IgD-negative memory B cell (primary cell): ENCODE measurements around the gene LAPTM4A. TPM values are rescaled to one million over a fixed set of nuclear protein-coding genes. Genes with fewer than 3 reads are reported as not detected.
"Not testable (repeated sequence)": the region's sequence is repeated elsewhere in the genome, so short reads cannot be mapped to it uniquely, and the experiment has no call there.

Experiments
- H3K27ac Mint-ChIP-seq, 3 donors: one replicate each; pipeline ENCODE4 v1.8.0; 2020 to 2022; ENCODE audit warnings: mild to moderate bottlenecking in 3 of 3, mixed read lengths in 3 of 3, moderate library complexity in 1 of 3
- H3K27me3 Mint-ChIP-seq: one replicate; pipeline ENCODE4 v1.8.0; 2021; ENCODE audit warnings: mixed read lengths
- H3K36me3 Mint-ChIP-seq: one replicate; pipeline ENCODE4 v1.8.0; 2020; ENCODE audit warnings: mild to moderate bottlenecking, mixed read lengths
- H3K4me1 Mint-ChIP-seq, 3 donors: one replicate each; pipeline ENCODE4 v1.8.0; 2020 to 2022; ENCODE audit warnings: mixed read lengths in 3 of 3, mild to moderate bottlenecking in 1 of 3
- H3K4me3 Mint-ChIP-seq, 4 donors: one replicate each; pipeline ENCODE4 v1.8.0; 2020 to 2022; ENCODE audit warnings: mild to moderate bottlenecking in 4 of 4, mixed read lengths in 4 of 4, moderate library complexity in 3 of 4
- H3K9me3 Mint-ChIP-seq, 3 donors: one replicate each; pipeline ENCODE4 v1.8.0; 2020 to 2021; ENCODE audit warnings: mixed read lengths in 3 of 3, mild to moderate bottlenecking in 1 of 3
- polyA plus RNA-seq: library from polyadenylated mRNA; unstranded; fragments of 300-500 nt; fragmentation: Illumina TruSeq; gene quantifications from one replicate; pipeline ENCODE4 v1.2.3, GENCODE V29; 2021

The LAPTM4A gene
- polyA plus RNA-seq = 185 TPM

DNA sequence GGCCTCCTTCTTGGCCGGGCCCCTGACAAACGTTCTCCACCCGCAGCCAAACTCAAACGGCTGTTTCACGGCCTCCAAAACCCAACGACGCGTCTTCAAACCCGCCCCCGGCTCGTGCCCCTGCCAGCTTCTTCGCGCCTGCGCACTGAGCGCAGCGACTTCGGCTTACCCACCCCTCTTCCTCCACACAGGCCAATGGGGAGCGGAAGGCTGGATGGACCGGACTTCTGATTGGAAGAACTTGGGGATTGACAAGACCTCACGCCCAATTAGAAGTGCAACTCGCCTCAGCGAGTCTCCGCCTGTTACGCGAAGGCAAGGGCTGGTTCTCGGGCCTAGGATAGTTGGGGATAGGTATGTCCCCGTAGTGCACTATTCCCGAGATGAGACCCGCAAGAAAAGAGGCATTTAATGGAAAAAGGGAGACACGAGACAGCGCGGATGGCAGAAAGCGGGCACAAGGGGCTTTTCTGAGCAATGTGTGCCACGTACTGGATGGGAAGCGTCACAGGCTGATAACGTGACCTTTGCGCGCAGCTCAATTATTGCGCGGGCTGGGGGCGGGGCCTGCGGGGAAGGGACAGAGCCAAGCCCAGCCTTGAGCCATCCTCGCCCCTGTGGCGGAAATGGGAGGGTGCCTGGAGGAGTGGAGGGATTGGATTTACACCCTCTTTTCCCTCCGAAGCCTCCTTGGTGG is at the start of gene LAPTM4A:
TSS of gene LAPTM4A (minus strand) at position 97 of the 697 bp plus-strand sequence. CDS start 108 bp downstream, outside the sequence.
- Mint-ChIP-seq H3K36me3 (peaks cover 2% of the 10 kb centered on the region), H3K27me3 (peaks cover 7% of the 10 kb centered on the region), H3K4me3 (no peak within 1 kb of the TSS), H3K27ac (no peak within 1 kb of the TSS), H3K4me1 (peaks cover 17 to 26% (median 22%) of the 10 kb centered on the region in 3 donors), H3K9me3 (no peaks in the 10 kb centered on the region)

DNA sequence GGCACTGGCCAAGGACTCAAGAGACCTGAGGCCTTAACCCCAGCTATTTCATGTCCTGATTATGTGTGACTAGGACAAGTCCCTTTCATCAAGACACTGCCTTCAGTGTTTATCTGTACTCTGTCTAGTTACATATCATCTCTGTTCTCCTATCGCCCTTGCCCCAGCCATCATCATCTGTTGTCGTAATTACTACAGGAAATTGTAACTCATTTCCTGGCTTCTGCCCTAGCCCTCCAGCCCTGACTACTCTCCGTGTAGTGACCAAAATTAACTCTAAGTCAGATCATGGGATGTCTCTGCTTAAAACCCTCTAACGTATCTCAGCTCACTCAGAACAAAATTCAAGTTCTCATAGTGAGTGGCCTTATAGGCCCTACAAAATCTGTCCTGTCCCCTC is 49.3 kb upstream of the LAPTM4A start:
- peak overlapping the region in 1 of 3 donors; percentile 23 for H3K27ac Mint-ChIP-seq

DNA sequence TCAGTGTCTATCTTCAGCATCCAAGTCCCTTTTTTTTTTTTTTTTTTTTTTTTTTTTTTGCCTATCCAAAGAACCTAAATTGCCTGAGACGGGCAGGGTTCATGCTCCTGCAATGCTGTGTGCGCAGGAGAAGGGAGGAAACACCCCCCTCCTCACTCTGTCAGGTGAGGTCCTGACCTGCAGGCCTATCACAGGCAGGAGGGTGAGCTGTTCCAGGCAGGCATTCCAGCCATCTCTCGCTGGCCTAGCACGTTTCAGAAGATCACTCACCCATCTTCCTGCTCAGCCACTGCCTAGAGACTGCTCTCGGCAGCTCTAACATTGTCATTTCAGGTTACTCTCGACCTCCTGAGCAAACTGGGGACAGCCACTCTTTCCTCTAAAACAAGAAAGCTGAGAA is 48.4 kb upstream of the LAPTM4A start:
- Mint-ChIP-seq H3K4me3 (no peak overlapping the region), H3K27me3 (peaks cover 1% of the 10 kb centered on the region), H3K27ac (no peak overlapping the region), H3K4me1 (peaks cover 0 to 2% (median 0%) of the 10 kb centered on the region in 3 donors), H3K36me3 (no peaks in the 10 kb centered on the region), H3K9me3 (peaks cover 1 to 9% (median 5%) of the 10 kb centered on the region in 3 donors)

More for the DNA sequence above, 49.3 kb upstream of the LAPTM4A start:
- Mint-ChIP-seq H3K4me3 (no peak overlapping the region), H3K4me1 (peaks cover 0 to 2% (median 2%) of the 10 kb centered on the region in 3 donors), H3K9me3 (peaks cover 1 to 9% (median 3%) of the 10 kb centered on the region in 3 donors), H3K27me3 (peaks cover 4% of the 10 kb centered on the region), H3K36me3 (no peaks in the 10 kb centered on the region)

DNA sequence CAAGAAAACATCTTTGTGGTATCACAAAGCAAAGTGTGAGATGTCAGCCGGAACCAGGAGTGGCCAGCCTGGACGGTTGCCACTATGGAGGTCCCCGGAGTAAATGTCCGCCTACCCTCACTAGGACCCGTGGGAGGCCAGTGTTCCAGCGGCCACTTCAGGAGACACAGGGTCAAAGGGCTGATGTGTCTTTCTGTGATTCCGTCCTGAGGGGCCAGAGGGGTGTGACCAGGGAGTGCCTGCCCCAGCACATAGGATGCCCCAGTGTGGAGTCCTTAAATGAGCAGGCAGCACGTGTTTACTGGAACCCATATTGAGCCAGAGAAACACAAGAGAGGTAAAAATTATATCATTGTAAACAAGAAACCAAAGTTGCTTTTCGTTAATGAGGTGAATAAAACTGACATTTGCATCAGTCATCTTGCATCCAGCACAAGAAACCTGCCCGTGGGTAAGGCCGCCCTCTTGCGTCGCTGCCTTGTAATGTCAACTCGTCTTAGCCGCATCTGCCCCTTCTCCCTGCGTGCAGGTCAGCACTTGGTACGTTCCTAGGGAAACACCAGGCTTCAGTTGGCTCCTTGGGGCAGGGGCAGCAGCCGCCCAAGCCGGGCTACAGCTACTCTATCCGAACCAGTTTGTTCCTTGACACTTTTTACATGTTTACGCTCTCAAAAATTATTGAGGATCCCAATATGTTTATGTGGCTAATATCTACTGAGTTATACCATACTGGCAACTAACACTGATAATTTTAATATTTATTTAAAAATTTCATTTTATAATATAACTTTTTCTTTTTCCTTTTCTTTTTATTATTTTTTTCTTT is 46.7 kb upstream of the LAPTM4A start:
- H3K27me3 Mint-ChIP-seq = peaks cover 1% of the 10 kb centered on the region
- H3K9me3 Mint-ChIP-seq = peaks cover 1 to 9% (median 5%) of the 10 kb centered on the region in 3 donors
- H3K4me3 Mint-ChIP-seq = no peak overlapping the region
- H3K4me1 Mint-ChIP-seq = peaks cover 0 to 2% (median 0%) of the 10 kb centered on the region in 3 donors
- no peak overlapping the region for H3K27ac Mint-ChIP-seq
- peaks cover 2% of the 10 kb centered on the region for H3K36me3 Mint-ChIP-seq

DNA sequence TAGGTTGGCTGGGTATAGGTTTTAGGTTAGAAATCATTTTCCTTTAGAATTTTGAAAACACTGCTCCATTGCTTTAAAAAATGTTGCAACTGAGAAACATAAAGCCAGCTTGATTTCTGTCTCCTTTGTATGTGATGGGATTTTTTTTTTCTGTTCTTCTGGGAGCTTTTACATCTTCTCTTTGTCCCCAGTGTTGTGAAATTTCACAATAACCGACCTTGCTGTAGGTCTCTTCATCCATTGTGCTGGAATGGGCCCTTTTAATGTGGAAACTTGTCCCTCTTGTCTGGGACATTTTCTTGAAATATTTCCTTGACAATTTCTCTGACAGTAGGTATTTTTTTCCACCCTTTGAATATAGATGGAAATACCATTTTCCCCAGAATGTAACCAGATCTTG is 44.0 kb upstream of the LAPTM4A start:
- Mint-ChIP-seq H3K27me3 (peaks cover 12% of the 10 kb centered on the region), H3K9me3 (peaks cover 0 to 1% (median 0%) of the 10 kb centered on the region in 3 donors), H3K4me1 (peaks cover 0 to 2% (median 0%) of the 10 kb centered on the region in 3 donors), H3K36me3 (peaks cover 2% of the 10 kb centered on the region), H3K27ac (no peak overlapping the region), H3K4me3 (no peak overlapping the region)

DNA sequence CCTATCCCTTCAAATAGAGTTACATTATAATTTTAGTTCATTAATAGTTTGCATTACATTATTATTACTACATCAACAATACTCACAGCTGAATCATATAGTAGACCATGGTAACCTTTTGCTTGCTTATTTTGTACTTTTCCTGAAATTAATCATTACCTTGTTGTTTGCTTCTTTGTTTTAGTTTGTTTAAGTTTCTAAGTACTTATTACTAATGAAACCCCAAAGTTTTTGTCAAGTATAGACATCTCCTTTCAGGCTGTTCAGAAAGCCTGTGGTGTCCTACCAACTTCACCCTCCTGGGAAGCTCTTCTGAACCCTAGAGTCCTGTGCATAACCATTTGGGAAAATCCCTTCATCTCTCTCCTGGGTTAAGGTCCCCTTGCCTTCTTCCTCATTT is 43.5 kb upstream of the LAPTM4A start:
- H3K4me3 Mint-ChIP-seq = no peak overlapping the region
- peaks cover 0 to 2% (median 0%) of the 10 kb centered on the region in 3 donors for H3K4me1 Mint-ChIP-seq
- H3K9me3 Mint-ChIP-seq = peaks cover 0 to 1% (median 0%) of the 10 kb centered on the region in 3 donors
- H3K36me3 Mint-ChIP-seq = peaks cover 2% of the 10 kb centered on the region
- H3K27me3 Mint-ChIP-seq = peaks cover 14% of the 10 kb centered on the region
- H3K27ac Mint-ChIP-seq = no peak overlapping the region

DNA sequence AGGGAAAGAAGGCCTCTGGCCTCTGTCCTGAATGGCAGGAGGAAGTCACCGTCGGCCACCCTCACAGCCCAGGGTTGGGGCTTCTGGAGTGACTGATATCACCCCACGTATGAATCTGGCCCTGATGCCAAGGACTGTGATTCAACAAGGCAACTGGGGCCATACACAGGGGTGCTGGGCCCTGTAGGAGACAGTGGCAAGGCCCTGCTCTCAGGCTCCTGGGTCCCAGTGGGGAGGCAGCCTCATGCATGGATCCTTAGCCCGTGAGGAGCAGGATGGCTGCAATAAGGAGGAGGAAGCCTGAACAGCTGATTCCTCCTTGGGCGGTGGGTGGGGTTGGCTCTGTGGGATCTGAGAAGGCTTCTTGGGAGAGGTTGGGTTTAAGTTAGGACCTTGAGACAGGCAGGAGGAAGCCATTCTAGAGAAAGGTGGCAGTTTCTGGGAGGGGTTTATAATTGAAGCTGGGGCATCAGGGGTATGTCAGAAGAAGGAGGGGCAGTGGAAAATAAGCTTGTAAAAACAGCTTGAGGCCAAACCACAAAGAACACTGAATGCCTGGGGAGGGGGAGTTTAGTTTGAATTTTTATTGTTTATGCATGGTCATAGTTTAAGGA is 42.8 kb upstream of the LAPTM4A start:
- H3K4me3 Mint-ChIP-seq = no peak overlapping the region
- peaks cover 0 to 2% (median 0%) of the 10 kb centered on the region in 3 donors for H3K4me1 Mint-ChIP-seq
- H3K9me3 Mint-ChIP-seq = peaks cover 0 to 1% (median 0%) of the 10 kb centered on the region in 3 donors
- H3K36me3 Mint-ChIP-seq = peaks cover 2% of the 10 kb centered on the region
- H3K27me3 Mint-ChIP-seq = peaks cover 14% of the 10 kb centered on the region
- H3K27ac Mint-ChIP-seq = peak overlapping the region in 1 of 3 donors; percentile 34

DNA sequence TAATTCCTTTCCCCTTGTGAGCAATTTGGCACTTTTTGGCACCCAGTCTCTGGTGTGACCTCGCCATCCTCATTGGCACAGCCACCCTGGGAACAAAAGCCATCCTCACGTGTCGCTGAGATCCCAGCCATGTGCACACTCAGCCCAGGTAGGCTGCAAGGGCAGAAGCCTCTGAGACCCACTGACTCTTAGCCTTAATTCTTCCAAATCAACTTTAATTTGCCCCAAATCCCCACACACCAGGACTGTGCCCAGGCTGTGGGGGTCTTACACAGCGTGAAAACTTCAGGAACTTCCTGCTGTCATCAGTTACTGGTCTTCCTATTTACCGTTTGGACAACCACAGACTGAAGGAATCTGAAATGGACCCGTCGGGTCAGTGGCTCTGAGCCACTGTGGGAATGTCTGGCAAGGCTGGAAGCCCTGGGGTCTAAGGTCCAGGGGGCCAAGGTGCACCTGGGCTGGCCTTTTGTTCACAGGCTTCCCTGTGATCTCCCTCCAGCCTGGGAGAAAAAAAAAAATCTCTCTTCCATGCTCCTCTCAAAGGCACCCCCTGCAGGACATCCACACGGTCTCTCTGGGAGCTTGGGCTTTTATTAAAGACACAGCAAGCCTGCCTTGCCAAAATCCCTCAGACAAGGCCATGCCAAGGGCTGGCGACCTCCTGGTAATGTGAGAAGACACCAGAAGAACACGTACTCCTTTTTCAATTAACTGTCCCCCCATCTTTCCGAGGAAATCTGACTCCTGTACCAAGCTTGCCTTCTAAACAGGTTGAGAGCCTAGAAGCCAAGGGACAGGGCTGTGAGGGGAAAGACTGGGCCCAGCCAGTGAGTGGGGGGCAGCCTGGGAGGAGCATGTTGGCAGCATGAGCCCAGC is 42.1 kb upstream of the LAPTM4A start:
- Mint-ChIP-seq H3K4me1 (peaks cover 0 to 2% (median 0%) of the 10 kb centered on the region in 3 donors), H3K27ac (no peak overlapping the region), H3K36me3 (peaks cover 2% of the 10 kb centered on the region), H3K4me3 (no peak overlapping the region), H3K27me3 (peaks cover 14% of the 10 kb centered on the region), H3K9me3 (peaks cover 0 to 1% (median 0%) of the 10 kb centered on the region in 3 donors)

DNA sequence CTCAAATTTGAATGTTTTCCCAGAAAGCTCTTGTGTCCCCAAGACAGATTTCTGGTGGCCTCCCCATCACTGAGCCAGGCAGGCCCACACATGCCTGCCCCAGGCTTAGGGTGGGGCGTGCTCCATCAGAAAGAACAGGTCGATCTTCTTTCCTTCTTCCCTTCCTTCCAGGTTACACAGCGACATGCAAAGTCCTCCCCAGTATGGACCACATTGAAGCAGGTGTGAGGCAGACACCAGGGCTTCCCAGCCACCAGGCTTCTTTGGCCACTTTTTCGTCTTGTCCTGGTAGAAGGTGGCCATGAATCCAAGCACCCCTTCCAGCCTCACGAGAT is 41.4 kb upstream of the LAPTM4A start:
- H3K27ac Mint-ChIP-seq = no peak overlapping the region
- H3K4me1 Mint-ChIP-seq = no peaks in the 10 kb centered on the region
- peaks cover 14% of the 10 kb centered on the region for H3K27me3 Mint-ChIP-seq
- peaks cover 2% of the 10 kb centered on the region for H3K36me3 Mint-ChIP-seq
- H3K9me3 Mint-ChIP-seq = peaks cover 0 to 1% (median 0%) of the 10 kb centered on the region in 3 donors
- no peak overlapping the region for H3K4me3 Mint-ChIP-seq

DNA sequence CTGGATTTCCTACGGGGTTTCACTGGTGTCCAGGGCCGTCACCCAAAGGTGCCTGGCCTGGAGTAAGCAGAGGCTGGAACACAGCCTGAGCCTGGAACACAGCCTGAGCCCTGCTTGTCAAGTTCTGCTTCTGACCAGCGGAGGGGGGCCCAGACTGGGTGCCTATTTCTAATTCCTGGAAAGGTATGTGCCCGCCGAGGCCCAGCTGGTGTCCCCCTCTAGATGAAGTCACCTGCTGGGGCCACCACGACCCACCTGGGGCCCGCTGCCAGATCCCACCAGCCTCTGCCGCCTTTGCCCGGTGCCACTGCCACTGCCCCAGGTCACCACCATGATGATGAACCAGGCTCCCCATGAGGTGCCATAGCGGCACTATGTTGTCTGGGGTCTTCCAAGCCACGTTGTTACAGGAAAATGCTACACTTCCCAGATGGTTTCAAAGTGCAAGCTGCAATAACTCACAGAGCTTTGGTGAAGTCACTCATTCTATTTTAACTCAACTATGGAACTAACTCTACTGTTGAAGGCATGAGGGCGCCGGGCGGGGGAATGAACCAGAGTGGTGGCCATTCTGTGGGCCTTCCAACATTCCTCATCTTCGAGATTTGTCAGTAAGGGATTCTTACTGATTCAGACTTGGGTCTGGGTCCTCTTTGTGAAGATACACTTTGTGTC is 40.9 kb upstream of the LAPTM4A start:
- Mint-ChIP-seq H3K4me1 (no peaks in the 10 kb centered on the region), H3K4me3 (no peak overlapping the region), H3K36me3 (peaks cover 2% of the 10 kb centered on the region), H3K27me3 (peaks cover 12% of the 10 kb centered on the region), H3K9me3 (peaks cover 0 to 1% (median 0%) of the 10 kb centered on the region in 3 donors), H3K27ac (no peak overlapping the region)

DNA sequence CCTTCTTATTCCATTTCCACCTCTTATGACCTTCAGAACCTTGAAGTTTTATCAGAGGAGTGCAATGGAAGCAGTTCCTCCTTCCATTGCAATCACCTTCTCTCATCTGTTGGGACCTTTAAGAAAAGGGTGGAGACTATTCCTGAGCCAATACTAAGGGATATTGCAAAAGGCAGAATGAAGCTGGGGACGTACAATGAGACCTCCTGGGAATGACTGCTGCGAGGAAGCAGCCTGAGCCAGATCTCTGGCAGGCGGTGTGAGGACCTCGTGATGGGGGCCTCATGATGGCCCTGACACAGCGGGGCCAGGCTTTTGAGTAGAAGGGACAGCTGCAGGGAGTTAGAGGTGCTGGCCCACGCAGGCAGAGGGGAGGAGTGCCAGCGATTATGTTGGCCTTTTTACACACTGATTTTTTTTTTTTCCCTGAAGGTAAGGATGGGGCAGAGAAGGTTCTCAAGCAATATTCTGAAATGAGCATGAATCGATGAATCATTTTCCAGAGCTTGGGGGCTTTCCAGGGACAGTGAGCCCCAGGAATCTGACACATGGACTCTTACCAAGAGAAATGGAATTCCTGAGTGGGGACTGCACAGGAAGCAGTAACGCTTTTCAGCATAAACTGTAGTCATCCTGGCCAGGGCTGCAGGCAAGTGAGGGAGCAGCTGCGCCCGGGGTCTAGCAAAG is 40.0 kb upstream of the LAPTM4A start:
- Mint-ChIP-seq H3K9me3 (peaks cover 0 to 1% (median 0%) of the 10 kb centered on the region in 3 donors), H3K27ac (no peak overlapping the region), H3K4me1 (no peaks in the 10 kb centered on the region), H3K27me3 (peaks cover 12% of the 10 kb centered on the region), H3K4me3 (no peak overlapping the region), H3K36me3 (peaks cover 2% of the 10 kb centered on the region)

DNA sequence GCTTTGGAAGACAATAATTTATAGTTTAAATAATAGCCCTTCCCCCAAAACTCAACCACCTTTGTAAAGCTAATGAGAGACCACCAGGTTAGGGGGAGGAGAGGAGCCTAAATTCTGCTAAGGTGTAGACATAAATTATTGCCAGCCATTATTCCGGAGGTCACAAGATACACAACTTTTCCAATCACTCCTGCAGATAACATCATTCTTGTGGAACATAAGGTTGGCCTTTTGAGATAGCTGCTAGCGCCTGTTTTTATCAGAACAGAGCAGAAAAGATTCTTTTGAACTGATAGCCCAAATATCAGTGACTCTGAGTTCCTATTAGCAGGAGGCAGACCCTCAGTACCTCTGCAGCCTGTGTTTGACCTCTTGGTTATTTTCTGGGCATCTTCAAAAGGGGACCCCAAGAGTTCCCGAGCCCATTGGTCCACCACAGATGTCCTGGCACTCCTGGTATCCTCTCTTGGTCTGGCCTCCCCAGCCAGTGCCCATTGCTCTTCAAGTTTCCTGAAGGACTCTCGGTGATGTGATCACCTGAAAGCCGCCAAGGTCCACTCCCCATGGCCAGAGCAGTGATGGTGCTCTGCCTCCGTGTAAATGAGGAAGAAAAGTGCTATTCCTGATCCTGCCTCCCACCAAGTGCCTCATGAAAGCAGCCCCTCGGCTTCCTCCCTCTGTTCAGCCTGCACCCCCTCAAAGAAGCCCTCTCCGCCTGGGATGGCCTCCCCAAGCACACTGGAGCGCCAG is 38.5 kb upstream of the LAPTM4A start:
- H3K4me1 Mint-ChIP-seq = no peaks in the 10 kb centered on the region
- peaks cover 2% of the 10 kb centered on the region for H3K36me3 Mint-ChIP-seq

DNA sequence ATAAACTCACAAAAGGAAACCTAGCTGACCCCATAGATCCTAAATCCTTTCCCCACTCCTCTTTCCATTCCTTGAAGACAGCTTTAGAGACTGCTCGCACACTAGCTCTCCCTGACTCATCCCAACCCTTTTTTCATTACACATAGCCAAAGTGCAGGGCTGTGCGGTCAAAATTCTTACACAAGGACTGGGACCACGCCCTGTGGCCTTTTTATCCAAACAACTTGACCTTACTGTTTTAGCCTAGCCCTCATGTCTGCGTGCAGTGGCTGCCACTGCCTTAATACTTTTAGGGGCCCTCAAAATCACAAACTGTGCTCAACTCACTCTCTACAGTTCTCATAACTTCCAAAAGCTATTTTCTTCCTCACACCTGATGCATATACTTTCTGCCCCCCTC is 34.5 kb upstream of the LAPTM4A start:
- H3K4me1 Mint-ChIP-seq, H3K36me3 Mint-ChIP-seq, H3K27ac Mint-ChIP-seq, H3K9me3 Mint-ChIP-seq, H3K4me3 Mint-ChIP-seq, H3K27me3 Mint-ChIP-seq: not testable (repeated sequence)

More for the DNA sequence above, 38.5 kb upstream of the LAPTM4A start:
- H3K9me3 Mint-ChIP-seq = no peaks in the 10 kb centered on the region
- no peak overlapping the region for H3K4me3 Mint-ChIP-seq
- H3K27me3 Mint-ChIP-seq = peaks cover 12% of the 10 kb centered on the region
- no peak overlapping the region for H3K27ac Mint-ChIP-seq
